ENCODE measurements around the gene MYLK4.
"Not testable (repeated sequence)": the region's sequence is repeated elsewhere in the genome, so short reads cannot be mapped to it uniquely, and the experiment has no call there.

MYLK4 gene

DNA sequence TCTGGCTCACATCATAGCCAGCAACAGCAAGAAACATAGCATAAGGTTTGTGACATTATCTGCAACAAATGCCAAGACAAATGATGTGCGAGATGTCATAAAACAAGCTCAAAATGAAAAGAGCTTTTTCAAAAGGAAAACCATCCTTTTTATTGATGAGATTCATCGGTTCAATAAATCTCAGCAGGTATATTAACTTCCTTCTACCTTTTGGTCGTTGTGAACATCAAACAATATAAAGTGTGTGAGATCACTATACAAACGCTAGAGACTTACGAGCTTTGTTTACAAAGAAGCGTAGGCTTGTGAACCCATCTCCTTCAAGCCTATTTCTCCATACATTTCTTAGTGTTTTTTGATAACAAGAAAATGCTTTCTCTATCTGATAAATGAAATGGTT lies 18.0 kb upstream of the MYLK4 start:
- no peaks in the 10 kb centered on the region for H3K9me3 Mint-ChIP-seq
- H3K4me3 Mint-ChIP-seq, result peak overlapping the region; percentile 80
- no peak for DNase-seq
- peaks cover 48% of the 10 kb centered on the region for H3K4me1 Mint-ChIP-seq
- no peaks in the 10 kb centered on the region for H3K27me3 Mint-ChIP-seq
- CTCF ChIA-PET, result interaction anchor here (0.8 to 4.7 kb wide), 5 partner anchors 12 to 163 kb away, joined by 3 to 20 read pairs (median 5); partner anchors contain the start of gene MYLK4
- H3K27ac Mint-ChIP-seq, result no peak overlapping the region
- peaks cover 44% of the 10 kb centered on the region for H3K36me3 Mint-ChIP-seq

GRCh38 chr6:2767657-2768524 lies 17.2 kb upstream of the MYLK4 start:
- no peaks in the 10 kb centered on the region for H3K9me3 Mint-ChIP-seq
- DNase-seq, result no peak
- H3K4me1 Mint-ChIP-seq, result peaks cover 48% of the 10 kb centered on the region
- CTCF ChIA-PET, result interaction anchor here (0.8 to 4.7 kb wide), 9 partner anchors 10 to 173 kb away, joined by 3 to 20 read pairs (median 4); partner anchors contain the start of gene MYLK4
- H3K27ac Mint-ChIP-seq, result no peak overlapping the region
- H3K27me3 Mint-ChIP-seq, result no peaks in the 10 kb centered on the region
- H3K4me3 Mint-ChIP-seq, result peak overlapping the region; percentile 80
- H3K36me3 Mint-ChIP-seq, result peaks cover 36% of the 10 kb centered on the region

- peaks cover 29% of the 10 kb centered on the region for H3K36me3 Mint-ChIP-seq
- H3K4me3 Mint-ChIP-seq, result peak overlapping the region; percentile 80
- CTCF ChIA-PET, result interaction anchor here (0.8 to 4.7 kb wide), 7 partner anchors 9 to 174 kb away, joined by 3 to 20 read pairs (median 4); no protein-coding TSS in a partner anchor
- peak overlapping the region; percentile 93 for H3K27ac Mint-ChIP-seq
- no peaks in the 10 kb centered on the region for H3K9me3 Mint-ChIP-seq
- DNase-seq, result no peak
- peaks cover 46% of the 10 kb centered on the region for H3K4me1 Mint-ChIP-seq
- no peaks in the 10 kb centered on the region for H3K27me3 Mint-ChIP-seq
These were observed 16.3 kb upstream of the MYLK4 start for GRCh38 chr6:2766767-2767656.

DNA sequence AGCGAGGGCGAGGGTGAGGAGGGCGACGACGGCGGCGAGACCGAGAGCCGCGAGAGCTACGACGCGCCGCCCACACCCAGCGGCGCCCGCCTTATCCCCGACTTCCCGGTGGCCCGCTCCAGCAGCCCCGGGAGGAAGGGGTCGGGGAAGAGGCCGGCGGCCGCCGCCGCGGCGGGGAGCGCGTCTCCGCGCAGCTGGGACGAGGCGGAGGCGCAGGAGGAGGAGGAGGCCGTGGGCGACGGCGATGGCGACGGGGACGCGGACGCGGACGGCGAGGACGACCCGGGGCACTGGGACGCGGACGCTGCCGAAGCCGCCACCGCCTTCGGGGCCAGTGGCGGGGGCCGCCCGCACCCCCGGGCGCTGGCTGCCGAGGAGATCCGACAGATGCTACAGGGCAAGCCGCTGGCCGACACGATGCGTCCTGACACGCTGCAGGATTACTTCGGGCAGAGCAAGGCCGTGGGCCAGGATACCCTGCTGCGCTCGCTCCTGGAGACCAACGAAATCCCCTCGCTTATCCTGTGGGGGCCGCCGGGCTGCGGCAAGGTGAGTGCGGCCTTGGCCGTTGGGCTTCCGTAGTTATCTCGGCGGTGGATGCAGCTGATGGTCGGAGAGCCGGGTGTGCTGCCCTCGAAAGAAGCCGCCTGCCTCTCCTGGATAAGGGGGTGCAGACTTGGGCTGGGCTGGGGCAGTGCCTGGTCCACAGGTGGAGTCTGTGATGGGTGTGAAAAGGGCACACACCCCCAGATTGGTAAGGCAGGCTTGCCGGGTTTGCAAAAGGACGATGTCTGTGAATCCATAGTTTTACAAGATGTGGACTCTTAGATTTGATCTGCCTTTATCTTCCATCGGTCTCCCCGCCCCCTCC lies 15.4 kb upstream of the MYLK4 start:
- peak; percentile 64 for DNase-seq
- peak overlapping the region; percentile 80 for H3K4me3 Mint-ChIP-seq
- no peaks in the 10 kb centered on the region for H3K27me3 Mint-ChIP-seq
- no peaks in the 10 kb centered on the region for H3K9me3 Mint-ChIP-seq
- peaks cover 21% of the 10 kb centered on the region for H3K36me3 Mint-ChIP-seq
- CTCF ChIA-PET, result interaction anchor here (0.8 to 4.7 kb wide), 8 partner anchors 12 to 224 kb away, joined by 3 to 20 read pairs (median 4); no protein-coding TSS in a partner anchor
- H3K27ac Mint-ChIP-seq, result peak overlapping the region; percentile 93
- H3K4me1 Mint-ChIP-seq, result peaks cover 47% of the 10 kb centered on the region

GRCh38 chr6:2765166-2765895 lies 14.6 kb upstream of the MYLK4 start, which contains the start of gene WRNIP1:
Gene WRNIP1, plus strand, starts transcription at chr6:2765393. Its CDS starts 230 bp downstream, at chr6:2765623.
- peaks cover 49% of the 10 kb centered on the region for H3K4me1 Mint-ChIP-seq
- no peaks in the 10 kb centered on the region for H3K27me3 Mint-ChIP-seq
- H3K4me3 Mint-ChIP-seq, result peak within 1 kb of the TSS; percentile 80
- no peaks in the 10 kb centered on the region for H3K9me3 Mint-ChIP-seq
- CTCF ChIA-PET, result interaction anchor here (0.5 to 4.7 kb wide), 6 partner anchors 13 to 354 kb away, joined by 3 to 20 read pairs (median 3); no protein-coding TSS in a partner anchor
- H3K27ac Mint-ChIP-seq, result peak within 1 kb of the TSS; percentile 98
- H3K36me3 Mint-ChIP-seq, result peaks cover 17% of the 10 kb centered on the region
- peak; percentile 98 for DNase-seq

GRCh38 chr6:2764610-2765165 lies 14.0 kb upstream of the MYLK4 start:
- Mint-ChIP-seq H3K4me3 (peak overlapping the region; percentile 80), H3K4me1 (peaks cover 43% of the 10 kb centered on the region), H3K9me3 (no peaks in the 10 kb centered on the region), H3K36me3 (peaks cover 11% of the 10 kb centered on the region), H3K27me3 (no peaks in the 10 kb centered on the region), H3K27ac (peak overlapping the region; percentile 98)
- DNase-seq, result peak; percentile 73
- CTCF ChIA-PET, result interaction anchor here (1.0 to 4.7 kb wide), 3 partner anchors 15 to 75 kb away, joined by 3 to 20 read pairs (median 13); partner anchors contain the start of gene MYLK4

GRCh38 chr6:2763876-2764540 lies 13.3 kb upstream of the MYLK4 start:
- Mint-ChIP-seq H3K27me3 (no peaks in the 10 kb centered on the region), H3K4me1 (peaks cover 39% of the 10 kb centered on the region), H3K9me3 (no peaks in the 10 kb centered on the region), H3K27ac (peak overlapping the region; percentile 98), H3K36me3 (peaks cover 10% of the 10 kb centered on the region), H3K4me3 (peak overlapping the region; percentile 80)
- CTCF ChIA-PET, result interaction anchor here (0.9 to 2.1 kb wide), 2 partner anchors 14 to 31 kb away, joined by 3 to 13 read pairs; partner anchors contain the start of gene MYLK4
- DNase-seq, result no peak

DNA sequence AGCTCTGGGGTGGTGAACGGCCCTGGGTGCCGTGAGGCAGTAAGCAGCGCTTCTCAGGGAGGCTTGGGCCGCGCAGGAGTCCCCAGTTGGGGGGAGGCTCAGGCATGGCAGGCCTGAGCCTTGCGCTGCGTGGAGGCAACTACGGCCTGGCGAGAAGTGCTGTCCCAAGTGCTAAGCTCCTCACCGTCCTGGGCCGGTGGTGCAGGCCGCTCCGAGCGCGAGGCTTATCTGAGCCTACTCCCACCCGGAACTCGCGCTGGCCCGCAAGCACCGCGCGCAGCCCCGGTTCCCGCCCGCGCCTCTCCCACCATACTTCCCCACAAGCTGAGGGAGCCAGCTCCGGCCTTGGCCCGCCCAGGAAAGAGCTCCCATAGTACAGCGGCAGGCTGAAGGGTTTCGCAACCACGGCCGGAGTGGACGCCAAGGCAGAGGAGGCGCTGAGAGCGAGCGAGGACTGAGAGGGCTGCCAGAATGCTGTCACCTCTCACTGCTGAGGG lies 12.7 kb upstream of the MYLK4 start:
- CTCF ChIA-PET, result interaction anchor here (0.9 to 3.8 kb wide), 3 partner anchors 13 to 31 kb away, joined by 3 to 27 read pairs (median 13); partner anchors contain the start of gene MYLK4
- Mint-ChIP-seq H3K27ac (no peak overlapping the region), H3K9me3 (no peaks in the 10 kb centered on the region)

DNA sequence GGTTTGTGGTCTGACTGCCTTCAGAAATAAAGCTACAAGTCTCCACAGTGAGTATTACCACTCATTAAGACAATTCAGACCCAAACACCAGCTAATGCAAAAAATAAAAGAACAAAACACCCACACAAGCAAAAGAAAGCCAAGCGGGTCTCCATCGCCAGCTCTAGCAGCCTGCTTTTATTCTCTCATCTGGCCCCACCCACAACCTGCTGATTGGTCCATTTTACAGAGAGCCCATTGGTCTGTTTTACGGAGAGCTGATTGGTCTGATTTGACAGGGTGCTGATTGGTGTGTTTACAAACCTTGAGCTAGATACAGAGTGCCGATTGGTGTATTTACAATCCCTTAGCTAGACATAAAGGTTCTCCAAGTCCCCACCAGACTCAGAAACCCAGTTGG lies 12.1 kb upstream of the MYLK4 start:
- DNase-seq, result peak; percentile 34
- peaks cover 29% of the 10 kb centered on the region for H3K4me1 Mint-ChIP-seq
- H3K4me3 Mint-ChIP-seq, H3K36me3 Mint-ChIP-seq, H3K27me3 Mint-ChIP-seq, H3K27ac Mint-ChIP-seq, H3K9me3 Mint-ChIP-seq: not testable (repeated sequence)
- CTCF ChIA-PET, result interaction anchor here (0.7 to 3.8 kb wide), 3 partner anchors 11 to 26 kb away, joined by 3 to 27 read pairs (median 13); partner anchors contain the start of gene MYLK4

More for the DNA sequence above, 12.7 kb upstream of the MYLK4 start:
- Mint-ChIP-seq H3K4me3 (no peak overlapping the region), H3K36me3 (peaks cover 5% of the 10 kb centered on the region), H3K27me3 (no peaks in the 10 kb centered on the region), H3K4me1 (peaks cover 34% of the 10 kb centered on the region)
- no peak for DNase-seq

GRCh38 chr6:2760882-2761842 lies 10.4 kb upstream of the MYLK4 start:
- H3K27ac Mint-ChIP-seq, result no peak overlapping the region
- CTCF ChIA-PET, result interaction anchor here (0.7 to 3.8 kb wide), 6 partner anchors 10 to 95 kb away, joined by 3 to 27 read pairs (median 4); partner anchors contain the start of genes MYLK4 and SERPINB1
- H3K4me3 Mint-ChIP-seq, result peak overlapping the region; percentile 49

DNA sequence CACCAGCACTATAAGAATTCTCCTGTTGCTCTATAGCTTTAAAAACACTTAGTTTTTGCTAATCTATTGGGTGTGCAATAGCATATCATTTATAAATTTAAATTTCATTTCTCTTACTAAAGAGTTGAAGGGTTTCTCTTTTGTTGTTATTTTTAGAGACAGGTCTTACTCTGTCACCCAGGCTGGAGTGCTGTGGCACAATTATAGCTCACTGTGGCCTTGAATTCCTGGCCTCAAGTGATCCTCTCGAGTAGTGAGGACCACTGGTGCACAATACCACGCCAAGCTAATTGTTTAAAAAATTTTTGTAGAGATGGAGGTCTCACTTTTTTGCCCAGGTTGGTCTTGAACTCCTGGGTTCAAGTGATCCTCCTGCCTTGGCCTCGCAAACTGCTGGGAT lies 8.3 kb upstream of the MYLK4 start:
- Mint-ChIP-seq H3K27ac (no peak overlapping the region), H3K27me3 (peaks cover 14% of the 10 kb centered on the region), H3K4me1 (peaks cover 10% of the 10 kb centered on the region), H3K36me3 (no peaks in the 10 kb centered on the region), H3K4me3 (no peak overlapping the region), H3K9me3 (no peaks in the 10 kb centered on the region)
- no peak for DNase-seq
- CTCF ChIA-PET, result interaction anchor here (0.9 to 2.0 kb wide), 4 partner anchors 8 to 23 kb away, joined by 3 to 17 read pairs (median 4); partner anchors contain the start of gene MYLK4

More at GRCh38 chr6:2760882-2761842, 10.4 kb upstream of the MYLK4 start:
- no peaks in the 10 kb centered on the region for H3K9me3 Mint-ChIP-seq
- no peak for DNase-seq
- H3K4me1 Mint-ChIP-seq, result peaks cover 20% of the 10 kb centered on the region
- no peaks in the 10 kb centered on the region for H3K27me3 Mint-ChIP-seq
- no peaks in the 10 kb centered on the region for H3K36me3 Mint-ChIP-seq
